GM21528 (cell line): Measurements from ENCODE around the gene MAP4K4.

ENCODE experiments used
- ATAC-seq: cut with Tn5 transposase; IDR thresholded peaks from one replicate; pipeline ENCODE4 v1.9.1; 2021; ENCODE audit warnings: mild to moderate bottlenecking, moderate library complexity; ENCODE audit not compliant: unreplicated experiment, low FRiP score

Gene MAP4K4

GRCh38 chr2:101697124-101698013, at the start of gene MAP4K4:
Gene MAP4K4, plus strand, starts transcription at chr2:101697707. Its CDS starts 374 bp downstream, at chr2:101698081.
- no peak for ATAC-seq

GRCh38 chr2:101653469-101653868, 44.0 kb upstream of the MAP4K4 start:
- ATAC-seq, result no peak

- ATAC-seq, result no peak
Observed at GRCh38 chr2:101655702-101656422, 41.6 kb upstream of the MAP4K4 start.

GRCh38 chr2:101657787-101658186, 39.7 kb upstream of the MAP4K4 start:
- ATAC-seq, result no peak

GRCh38 chr2:101658387-101658786, 39.1 kb upstream of the MAP4K4 start:
- ATAC-seq, result no peak

- ATAC-seq, result no peak
Observed at GRCh38 chr2:101665312-101665711, 32.2 kb upstream of the MAP4K4 start.

- ATAC-seq, result no peak
Observed at GRCh38 chr2:101667823-101668222, 29.7 kb upstream of the MAP4K4 start.

- ATAC-seq, result no peak
Observed at GRCh38 chr2:101672047-101672446, 25.5 kb upstream of the MAP4K4 start.

GRCh38 chr2:101673920-101674319, 23.6 kb upstream of the MAP4K4 start:
- no peak for ATAC-seq

GRCh38 chr2:101675512-101675911, 22.0 kb upstream of the MAP4K4 start:
- ATAC-seq, result no peak

- no peak for ATAC-seq
Observed at GRCh38 chr2:101676674-101677073, 20.8 kb upstream of the MAP4K4 start.

GRCh38 chr2:101677658-101678057, 19.8 kb upstream of the MAP4K4 start:
- ATAC-seq, result no peak

- no peak for ATAC-seq
Observed at GRCh38 chr2:101678379-101678778, 19.1 kb upstream of the MAP4K4 start.

- ATAC-seq, result no peak
Observed at GRCh38 chr2:101679037-101679726, 18.3 kb upstream of the MAP4K4 start.

- no peak for ATAC-seq
Observed at GRCh38 chr2:101679801-101680487, 17.6 kb upstream of the MAP4K4 start.

- ATAC-seq, result no peak
Observed at GRCh38 chr2:101682311-101682710, 15.2 kb upstream of the MAP4K4 start.

GRCh38 chr2:101684313-101684712, 13.2 kb upstream of the MAP4K4 start:
- no peak for ATAC-seq

- ATAC-seq, result no peak
Observed at GRCh38 chr2:101688261-101688660, 9.2 kb upstream of the MAP4K4 start.

- ATAC-seq, result no peak
Observed at GRCh38 chr2:101689114-101689825, 8.2 kb upstream of the MAP4K4 start.
